ENCODE data around the gene BBS10. TPM values are rescaled to one million over a fixed set of nuclear protein-coding genes. Genes with fewer than 3 reads are reported as not detected.

BBS10 gene
- total RNA-seq, 1 experiment from 2014 or later, result 8.2 TPM

GRCh38 chr12:76387614-76388013 is 39.4 kb upstream of the BBS10 start:
- H3K4me3 Mint-ChIP-seq, result no peak overlapping the region
- no peak for DNase-seq (ENCODE audit: low spot score)
- no peak overlapping the region for H3K27ac Mint-ChIP-seq
- peaks cover 5% of the 10 kb centered on the region for H3K4me1 Mint-ChIP-seq
- ChIA-PET CTCF (no interaction called here), POLR2A (no interaction called here)
- no peak for ATAC-seq
- peaks cover 9% of the 10 kb centered on the region; the same call in 1 of the 2 replicates for H3K36me3 Mint-ChIP-seq
- H3K9me3 Mint-ChIP-seq, result no peaks in the 10 kb centered on the region
- no peaks in the 10 kb centered on the region for H3K27me3 Mint-ChIP-seq (ENCODE audit: low read depth)
- no peak for TF ChIP-seq SOX15 (CRISPR knock-in tag; IDR thresholded peaks at IDR 0.05)
- TF ChIP-seq TP53 (CRISPR knock-in tag; IDR thresholded peaks at IDR 0.05), result no peak
- TF ChIP-seq AR (CRISPR knock-in tag; IDR thresholded peaks at IDR 0.05), result no peak
- no peak for TF ChIP-seq MYBL2 (CRISPR knock-in tag; IDR thresholded peaks at IDR 0.05)
- TF ChIP-seq SMAD4 (CRISPR knock-in tag; IDR thresholded peaks at IDR 0.05), result no peak
- no peak for TF ChIP-seq PRDM15 (CRISPR knock-in tag; IDR thresholded peaks at IDR 0.05)
- no peak for TF ChIP-seq ZNF138 (CRISPR knock-in tag; conservative IDR thresholded peaks at IDR 0.05)
- no peak for TF ChIP-seq ZMAT4 (CRISPR knock-in tag; IDR thresholded peaks at IDR 0.05)
- TF ChIP-seq ZNF121 (CRISPR knock-in tag; IDR thresholded peaks at IDR 0.05), result no peak
- no peak for TF ChIP-seq FOXP1 (CRISPR knock-in tag; IDR thresholded peaks at IDR 0.05; ENCODE audit: borderline replicate concordance)
- TF ChIP-seq NR3C1 (CRISPR knock-in tag; conservative IDR thresholded peaks at IDR 0.05; ENCODE audit: low read depth), result no peak
- TF ChIP-seq, protein P1, sequence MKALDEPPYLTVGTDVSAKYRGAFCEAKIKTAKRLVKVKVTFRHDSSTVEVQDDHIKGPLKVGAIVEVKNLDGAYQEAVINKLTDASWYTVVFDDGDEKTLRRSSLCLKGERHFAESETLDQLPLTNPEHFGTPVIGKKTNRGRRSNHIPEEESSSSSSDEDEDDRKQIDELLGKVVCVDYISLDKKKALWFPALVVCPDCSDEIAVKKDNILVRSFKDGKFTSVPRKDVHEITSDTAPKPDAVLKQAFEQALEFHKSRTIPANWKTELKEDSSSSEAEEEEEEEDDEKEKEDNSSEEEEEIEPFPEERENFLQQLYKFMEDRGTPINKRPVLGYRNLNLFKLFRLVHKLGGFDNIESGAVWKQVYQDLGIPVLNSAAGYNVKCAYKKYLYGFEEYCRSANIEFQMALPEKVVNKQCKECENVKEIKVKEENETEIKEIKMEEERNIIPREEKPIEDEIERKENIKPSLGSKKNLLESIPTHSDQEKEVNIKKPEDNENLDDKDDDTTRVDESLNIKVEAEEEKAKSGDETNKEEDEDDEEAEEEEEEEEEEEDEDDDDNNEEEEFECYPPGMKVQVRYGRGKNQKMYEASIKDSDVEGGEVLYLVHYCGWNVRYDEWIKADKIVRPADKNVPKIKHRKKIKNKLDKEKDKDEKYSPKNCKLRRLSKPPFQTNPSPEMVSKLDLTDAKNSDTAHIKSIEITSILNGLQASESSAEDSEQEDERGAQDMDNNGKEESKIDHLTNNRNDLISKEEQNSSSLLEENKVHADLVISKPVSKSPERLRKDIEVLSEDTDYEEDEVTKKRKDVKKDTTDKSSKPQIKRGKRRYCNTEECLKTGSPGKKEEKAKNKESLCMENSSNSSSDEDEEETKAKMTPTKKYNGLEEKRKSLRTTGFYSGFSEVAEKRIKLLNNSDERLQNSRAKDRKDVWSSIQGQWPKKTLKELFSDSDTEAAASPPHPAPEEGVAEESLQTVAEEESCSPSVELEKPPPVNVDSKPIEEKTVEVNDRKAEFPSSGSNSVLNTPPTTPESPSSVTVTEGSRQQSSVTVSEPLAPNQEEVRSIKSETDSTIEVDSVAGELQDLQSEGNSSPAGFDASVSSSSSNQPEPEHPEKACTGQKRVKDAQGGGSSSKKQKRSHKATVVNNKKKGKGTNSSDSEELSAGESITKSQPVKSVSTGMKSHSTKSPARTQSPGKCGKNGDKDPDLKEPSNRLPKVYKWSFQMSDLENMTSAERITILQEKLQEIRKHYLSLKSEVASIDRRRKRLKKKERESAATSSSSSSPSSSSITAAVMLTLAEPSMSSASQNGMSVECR (CRISPR knock-in tag; IDR thresholded peaks at IDR 0.05; ENCODE audit: borderline replicate concordance), result no peak
- no peak for TF ChIP-seq CREB1 (CRISPR knock-in tag; IDR thresholded peaks at IDR 0.05)
- TF ChIP-seq, protein P2, sequence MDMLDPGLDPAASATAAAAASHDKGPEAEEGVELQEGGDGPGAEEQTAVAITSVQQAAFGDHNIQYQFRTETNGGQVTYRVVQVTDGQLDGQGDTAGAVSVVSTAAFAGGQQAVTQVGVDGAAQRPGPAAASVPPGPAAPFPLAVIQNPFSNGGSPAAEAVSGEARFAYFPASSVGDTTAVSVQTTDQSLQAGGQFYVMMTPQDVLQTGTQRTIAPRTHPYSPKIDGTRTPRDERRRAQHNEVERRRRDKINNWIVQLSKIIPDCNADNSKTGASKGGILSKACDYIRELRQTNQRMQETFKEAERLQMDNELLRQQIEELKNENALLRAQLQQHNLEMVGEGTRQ (CRISPR knock-in tag; IDR thresholded peaks at IDR 0.05), result no peak
- TF ChIP-seq RELA (CRISPR knock-in tag; IDR thresholded peaks at IDR 0.05; ENCODE audit: borderline replicate concordance), result no peak
- TF ChIP-seq OVOL2 (CRISPR knock-in tag; IDR thresholded peaks at IDR 0.05; ENCODE audit: borderline replicate concordance), result no peak
- no peak for TF ChIP-seq GRHL2 (CRISPR knock-in tag; IDR thresholded peaks at IDR 0.05; ENCODE audit: insufficient replicate concordance, severe bottlenecking)
- TF ChIP-seq, protein P3, sequence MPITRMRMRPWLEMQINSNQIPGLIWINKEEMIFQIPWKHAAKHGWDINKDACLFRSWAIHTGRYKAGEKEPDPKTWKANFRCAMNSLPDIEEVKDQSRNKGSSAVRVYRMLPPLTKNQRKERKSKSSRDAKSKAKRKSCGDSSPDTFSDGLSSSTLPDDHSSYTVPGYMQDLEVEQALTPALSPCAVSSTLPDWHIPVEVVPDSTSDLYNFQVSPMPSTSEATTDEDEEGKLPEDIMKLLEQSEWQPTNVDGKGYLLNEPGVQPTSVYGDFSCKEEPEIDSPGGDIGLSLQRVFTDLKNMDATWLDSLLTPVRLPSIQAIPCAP (CRISPR knock-in tag; IDR thresholded peaks at IDR 0.05), result no peak
- no peak for TF ChIP-seq AFF4 (CRISPR knock-in tag; IDR thresholded peaks at IDR 0.05; ENCODE audit: borderline replicate concordance)
